Osteoblast (primary cell): Measurements from ENCODE around the gene MYO3A. TPM values are rescaled to one million over a fixed set of nuclear protein-coding genes. Genes with fewer than 3 reads are reported as not detected.

Experiments used
- DNase-seq: peaks from one replicate; pipeline ENCODE4 v3.0.0; 2011; ENCODE audit warnings: low spot score, mixed read lengths; ENCODE audit not compliant: insufficient read length; ENCODE audit errors: missing footprints
- H2AFZ ChIP-seq: 2 replicates; pipeline ENCODE4 v1.6.0; 2011; ENCODE audit warnings: mild to moderate bottlenecking, low read length
- H3K27ac ChIP-seq: 2 replicates; pipeline ENCODE4 v1.5.1; 2011; ENCODE audit warnings: mild to moderate bottlenecking, low read depth, low read length, moderate library complexity
- H3K27me3 ChIP-seq: 2 replicates; pipeline ENCODE4 v1.6.0; 2012; ENCODE audit warnings: mild to moderate bottlenecking, control low read depth, inconsistent platforms, low read length, moderate library complexity; ENCODE audit not compliant: insufficient read depth
- H3K36me3 ChIP-seq: 2 replicates; pipeline ENCODE4 v1.5.1; 2011; ENCODE audit warnings: mild to moderate bottlenecking, low read length, control low read depth, moderate library complexity; ENCODE audit not compliant: insufficient read depth
- H3K4me1 ChIP-seq: 2 replicates; pipeline ENCODE4 v1.5.1; 2011; ENCODE audit warnings: mild to moderate bottlenecking, low read length, control low read depth, moderate library complexity; ENCODE audit not compliant: insufficient read depth
- H3K4me2 ChIP-seq: 2 replicates; pipeline ENCODE4 v1.6.0; 2011; ENCODE audit warnings: mild to moderate bottlenecking, low read length; ENCODE audit not compliant: insufficient read depth
- H3K4me3 ChIP-seq: fragments of 200-600 bp; sonication (generic); 3 replicates; pipeline ENCODE4 v1.5.1; 2012; ENCODE audit warnings: mild to moderate bottlenecking, low read length, inconsistent platforms; ENCODE audit not compliant: insufficient read depth
- H3K79me2 ChIP-seq: 2 replicates; pipeline ENCODE4 v1.6.0; 2012; ENCODE audit warnings: mild to moderate bottlenecking, low read length, control low read depth, inconsistent platforms; ENCODE audit not compliant: insufficient read depth
- H3K9me3 ChIP-seq: 2 replicates; pipeline ENCODE4 v1.5.1; 2011; ENCODE audit warnings: low read depth, low read length, control low read depth
- H4K20me1 ChIP-seq: 2 replicates; pipeline ENCODE4 v1.6.0; 2012; ENCODE audit warnings: mild to moderate bottlenecking, low read length, control low read depth; ENCODE audit not compliant: insufficient read depth
- total RNA-seq: library from RNA; depleted of rRNA; stranded (reverse); fragments of >200 nt; gene quantifications from 2 replicates; pipeline ENCODE4 v1.2.3, GENCODE V29; 2012
- TF ChIP-seq, protein P1 (sequence below): IDR thresholded peaks from 2 replicates; pipeline ENCODE4 v1.5.1; 2011; ENCODE audit warnings: mild to moderate bottlenecking, low read depth, low read length, moderate library complexity; ENCODE audit errors: extremely low read depth

MYO3A gene
- total RNA-seq, 1 donor: not detected

GRCh38 chr10:26029858-26030257 is 95.8 kb downstream of the MYO3A start:
- H3K4me3 ChIP-seq: no peak overlapping the region
- no peak overlapping the region for H3K27ac ChIP-seq

GRCh38 chr10:26031300-26031699 is 97.3 kb downstream of the MYO3A start:
- Histone ChIP-seq H3K36me3 (no peaks in the 10 kb centered on the region), H3K4me3 (no peak overlapping the region), H3K4me2 (no peak overlapping the region), H2AFZ (no peak overlapping the region), H4K20me1 (no peaks in the 10 kb centered on the region), H3K79me2 (no peaks in the 10 kb centered on the region), H3K27me3 (no peaks in the 10 kb centered on the region), H3K4me1 (no peaks in the 10 kb centered on the region), H3K9me3 (no peaks in the 10 kb centered on the region), H3K27ac (no peak overlapping the region)
- DNase-seq: no peak
- TF ChIP-seq, protein P1, sequence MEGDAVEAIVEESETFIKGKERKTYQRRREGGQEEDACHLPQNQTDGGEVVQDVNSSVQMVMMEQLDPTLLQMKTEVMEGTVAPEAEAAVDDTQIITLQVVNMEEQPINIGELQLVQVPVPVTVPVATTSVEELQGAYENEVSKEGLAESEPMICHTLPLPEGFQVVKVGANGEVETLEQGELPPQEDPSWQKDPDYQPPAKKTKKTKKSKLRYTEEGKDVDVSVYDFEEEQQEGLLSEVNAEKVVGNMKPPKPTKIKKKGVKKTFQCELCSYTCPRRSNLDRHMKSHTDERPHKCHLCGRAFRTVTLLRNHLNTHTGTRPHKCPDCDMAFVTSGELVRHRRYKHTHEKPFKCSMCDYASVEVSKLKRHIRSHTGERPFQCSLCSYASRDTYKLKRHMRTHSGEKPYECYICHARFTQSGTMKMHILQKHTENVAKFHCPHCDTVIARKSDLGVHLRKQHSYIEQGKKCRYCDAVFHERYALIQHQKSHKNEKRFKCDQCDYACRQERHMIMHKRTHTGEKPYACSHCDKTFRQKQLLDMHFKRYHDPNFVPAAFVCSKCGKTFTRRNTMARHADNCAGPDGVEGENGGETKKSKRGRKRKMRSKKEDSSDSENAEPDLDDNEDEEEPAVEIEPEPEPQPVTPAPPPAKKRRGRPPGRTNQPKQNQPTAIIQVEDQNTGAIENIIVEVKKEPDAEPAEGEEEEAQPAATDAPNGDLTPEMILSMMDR: no peak

More at GRCh38 chr10:26029858-26030257, 95.8 kb downstream of the MYO3A start:
- H3K9me3 ChIP-seq: no peaks in the 10 kb centered on the region
- H4K20me1 ChIP-seq: no peaks in the 10 kb centered on the region
- no peak overlapping the region for H2AFZ ChIP-seq
- H3K79me2 ChIP-seq: no peaks in the 10 kb centered on the region
- no peaks in the 10 kb centered on the region for H3K36me3 ChIP-seq
- H3K27me3 ChIP-seq: no peaks in the 10 kb centered on the region
- TF ChIP-seq, protein P1: no peak
- DNase-seq: no peak
- no peaks in the 10 kb centered on the region for H3K4me1 ChIP-seq
- no peak overlapping the region for H3K4me2 ChIP-seq

- no peak for DNase-seq
- Histone ChIP-seq H3K9me3 (peaks cover 2% of the 10 kb centered on the region), H3K4me3 (no peak overlapping the region), H3K27me3 (no peaks in the 10 kb centered on the region), H2AFZ (no peak overlapping the region), H4K20me1 (no peaks in the 10 kb centered on the region), H3K27ac (no peak overlapping the region), H3K36me3 (no peaks in the 10 kb centered on the region), H3K4me1 (no peaks in the 10 kb centered on the region), H3K79me2 (no peaks in the 10 kb centered on the region), H3K4me2 (no peak overlapping the region)
- TF ChIP-seq, protein P1: no peak
Measured at GRCh38 chr10:26043469-26043868, 109.4 kb downstream of the MYO3A start.

- no peaks in the 10 kb centered on the region for H3K27me3 ChIP-seq
- no peaks in the 10 kb centered on the region for H3K79me2 ChIP-seq
- no peaks in the 10 kb centered on the region for H4K20me1 ChIP-seq
- H3K4me1 ChIP-seq: no peaks in the 10 kb centered on the region
- no peak overlapping the region for H3K27ac ChIP-seq
- no peak overlapping the region for H3K4me2 ChIP-seq
- no peaks in the 10 kb centered on the region for H3K36me3 ChIP-seq
- no peak overlapping the region for H3K4me3 ChIP-seq
- DNase-seq: no peak
- H3K9me3 ChIP-seq: peaks cover 2% of the 10 kb centered on the region
- H2AFZ ChIP-seq: no peak overlapping the region
- TF ChIP-seq, protein P1: no peak
Measured at GRCh38 chr10:26044141-26044749, 110.2 kb downstream of the MYO3A start.
